Cardiac fibroblast (primary cell): ENCODE measurements around the gene PDSS1.
A peak's percentile ranks its signal among the peaks of the same experiment; 100 is the strongest.

ENCODE experiments used
- DNase-seq, 2 donors: peaks; one replicate each; pipeline versions ENCODE4 v3.0.0 to v3.0.0-alpha.2; 2010; ENCODE audit warnings: low read depth in 2 of 2
- H3K4me3 ChIP-seq, 2 donors: replicated peaks in 1 of 2; 1 replicate in 1 of 2; 2 replicates in 1 of 2; pipeline ENCODE4 v1.5.1; 2011; ENCODE audit warnings: low read depth in 2 of 2, low read length in 2 of 2, mild to moderate bottlenecking in 2 of 2, moderate library complexity in 1 of 2
- CTCF ChIP-seq: IDR thresholded peaks from one replicate; pipeline ENCODE4 v1.5.1; 2011; ENCODE audit warnings: low read depth, mild to moderate bottlenecking, low read length, inconsistent platforms

Gene PDSS1

GRCh38 chr10:26755443-26755903 lies 58.0 kb downstream of the PDSS1 start:
- no peak for TF ChIP-seq CTCF
- H3K4me3 ChIP-seq = no peak overlapping the region
- DNase-seq = peak; percentile 38 to 49

- no peak for TF ChIP-seq CTCF
- H3K4me3 ChIP-seq = no peak overlapping the region
- DNase-seq = no peak
Measured at GRCh38 chr10:26759008-26759407, 61.5 kb downstream of the PDSS1 start.

GRCh38 chr10:26765549-26765948 lies 68.0 kb downstream of the PDSS1 start:
- no peak for TF ChIP-seq CTCF
- DNase-seq = no peak
- no peak overlapping the region for H3K4me3 ChIP-seq

GRCh38 chr10:26770069-26770468 lies 72.6 kb downstream of the PDSS1 start:
- TF ChIP-seq CTCF = no peak
- no peak overlapping the region for H3K4me3 ChIP-seq
- DNase-seq = no peak

- no peak for TF ChIP-seq CTCF
- no peak for DNase-seq
- no peak overlapping the region for H3K4me3 ChIP-seq
Measured at GRCh38 chr10:26773633-26774032, 76.1 kb downstream of the PDSS1 start.

- TF ChIP-seq CTCF = no peak
- no peak for DNase-seq
- no peak overlapping the region for H3K4me3 ChIP-seq
Measured at GRCh38 chr10:26776258-26776657, 78.8 kb downstream of the PDSS1 start.

GRCh38 chr10:26777686-26778085 lies 80.2 kb downstream of the PDSS1 start:
- no peak for DNase-seq
- TF ChIP-seq CTCF = no peak
- no peak overlapping the region for H3K4me3 ChIP-seq
